Spleen (tissue), 7 donors: ENCODE measurements around the gene ADCY10.

Experiments
- CTCF ChIP-seq, 11 experiments: fragments of 200-600 bp in 7 of 11; fragments of 450-650 bp in 4 of 11; sonication (generic) in 4 of 11; IDR thresholded peaks in 8 of 11; conservative IDR thresholded peaks in 3 of 11; 1 replicate in 7 of 11; 2 replicates in 4 of 11; pipeline versions ENCODE4 v1.4.0 to v1.8.0; 2016 to 2021; ENCODE audit warnings: antibody characterized with exemption in 11 of 11, inconsistent platforms in 4 of 11, mild to moderate bottlenecking in 1 of 11
- POLR2A ChIP-seq, 3 donors: fragments of 450-650 bp; IDR thresholded peaks; one replicate each; pipeline ENCODE4 v1.5.1; 2017; ENCODE audit warnings: antibody characterized with exemption in 3 of 3, mild to moderate bottlenecking in 1 of 3
- donor health status: DM: no; HTN: no; CAD: no; lungs with moderate emphysema.
- donor health status: DM: no; HTN: no; CAD: no.
- donor health status: DM: no; HTN: no; CAD: no.

GRCh38 chr1:167767761-167768160 lies 146.2 kb downstream of the ADCY10 start:
- no peak for TF ChIP-seq CTCF (IDR thresholded peaks at IDR 0.05 in 8 of 11, conservative IDR thresholded peaks at IDR 0.05 in 3 of 11)
- TF ChIP-seq POLR2A (IDR thresholded peaks at IDR 0.05) = no peak
